ENCODE data around the gene ZNF580. TPM values are rescaled to one million over a fixed set of nuclear protein-coding genes. Genes with fewer than 3 reads are reported as not detected.

Gene ZNF580
- total and polyA plus RNA-seq, 7 experiments from 2014 or later: 14.6 to 109 (median 48.0) TPM

- Histone ChIP-seq H3K4me1 (ENCODE audit: control insufficient read depth in 2 of 2, insufficient read depth in 2 of 2, low read length in 2 of 2) (peaks cover 31 to 41% of the 10 kb centered on the region in 2 donors), H3K27me3 (ENCODE audit: control insufficient read depth in 2 of 2, insufficient read depth in 2 of 2, low read length in 2 of 2) (no peaks in the 10 kb centered on the region), H3K27ac (ENCODE audit: low read depth, low read length) (peak within 1 kb of the TSS; percentile 99), H3K9me3 (ENCODE audit: control insufficient read depth in 2 of 3, low read length in 3 of 3) (no peaks in the 10 kb centered on the region), H3K36me3 (ENCODE audit: control insufficient read depth in 2 of 3, insufficient read depth in 3 of 3, low read length in 3 of 3) (peaks cover 5 to 25% (median 12%) of the 10 kb centered on the region in 3 experiments), H3K4me3 (ENCODE audit: low read length) (peak within 1 kb of the TSS; percentile 98)
- peak; percentile 86 to 98 (median 90) for DNase-seq
- Mint-ChIP-seq H3K36me3 (peaks cover 0 to 18% (median 9%) of the 10 kb centered on the region in 5 donors), H3K27ac (peak within 1 kb of the TSS; percentile 95 to 100 (median 99)), H3K27me3 (peaks cover 0 to 2% (median 0%) of the 10 kb centered on the region in 5 donors), H3K9me3 (peaks cover 0 to 10% (median 0%) of the 10 kb centered on the region in 11 donors), H3K4me3 (peak within 1 kb of the TSS; percentile 83 to 99 (median 96)), H3K4me1 (peaks cover 34 to 56% (median 40%) of the 10 kb centered on the region in 7 donors)
- POLR2A ChIA-PET: interaction anchor here (0.5 to 1.7 kb wide), 39 partner anchors 8 to 1518 kb away, joined by 3 to 25 read pairs (median 4); partner anchors contain the start of genes CNOT3, FIZ1, HSPBP1 and ISOC2
- peak; percentile 70 for ATAC-seq
- intact Hi-C loops (cut with micrococcal nuclease): loop anchor here (1.0 to 10.0 kb wide), 18 partner anchors 12 to 1788 kb away; partner anchors contain the start of genes EPN1 (in 2 of the 2), FIZ1 (in 2 of the 2), KMT5C (in 2 of the 2) and PPP1R12C (in 2 of the 2)
- CTCF ChIA-PET: interaction anchor here (0.9 to 1.4 kb wide), 6 partner anchors 12 to 56 kb away, joined by 3 to 10 read pairs (median 6); partner anchors contain the start of genes FIZ1 and ZNF581
Observed at GRCh38 chr19:55654868-55655647, 14.3 kb downstream of the ZNF580 start, which contains the start of gene U2AF2. Gene U2AF2 (plus strand): TSS chr19:55655035. CDS start chr19:55655105, 70 bp downstream.

GRCh38 chr19:55655648-55656040 is 14.8 kb downstream of the ZNF580 start:
- CTCF ChIA-PET: interaction anchor here (0.7 kb wide), 1 partner anchor 29 kb away, joined by 3 read pairs; no protein-coding TSS in a partner anchor
- Mint-ChIP-seq H3K9me3 (peaks cover 0 to 10% (median 0%) of the 10 kb centered on the region in 11 donors), H3K36me3 (peaks cover 0 to 15% (median 9%) of the 10 kb centered on the region in 5 donors), H3K4me3 (peak overlapping the region; percentile 83 to 99 (median 96)), H3K27ac (peak overlapping the region; percentile 95 to 100 (median 99)), H3K27me3 (peaks cover 0 to 2% (median 0%) of the 10 kb centered on the region in 5 donors), H3K4me1 (peaks cover 33 to 51% (median 38%) of the 10 kb centered on the region in 7 donors)
- Histone ChIP-seq H3K4me3 (ENCODE audit: low read length) (peak overlapping the region; percentile 96), H3K4me1 (ENCODE audit: control insufficient read depth in 2 of 2, insufficient read depth in 2 of 2, low read length in 2 of 2) (peaks cover 31 to 43% of the 10 kb centered on the region in 2 donors), H3K27ac (ENCODE audit: low read depth, low read length) (peak overlapping the region; percentile 99), H3K27me3 (ENCODE audit: control insufficient read depth in 2 of 2, insufficient read depth in 2 of 2, low read length in 2 of 2) (no peaks in the 10 kb centered on the region), H3K36me3 (ENCODE audit: control insufficient read depth in 2 of 3, insufficient read depth in 3 of 3, low read length in 3 of 3) (peaks cover 8 to 31% (median 18%) of the 10 kb centered on the region in 3 experiments), H3K9me3 (ENCODE audit: control insufficient read depth in 2 of 3, low read length in 3 of 3) (no peaks in the 10 kb centered on the region)
- intact Hi-C loops (cut with micrococcal nuclease): loop anchor here (1.0 to 10.0 kb wide), 6 partner anchors 20 to 1788 kb away; partner anchors contain the start of genes EPN1 (in 2 of the 2), KMT5C (in 1 of the 2), MYADM (in 1 of the 2) and ZNF784 (in 1 of the 2)
- no peak for ATAC-seq
- POLR2A ChIA-PET: interaction anchor here (0.8 to 1.8 kb wide), 5 partner anchors 12 to 178 kb away, joined by 3 to 5 read pairs (median 4); partner anchors contain the start of gene ZNF784
- no peak for DNase-seq

GRCh38 chr19:55656552-55656951 is 15.8 kb downstream of the ZNF580 start:
- no peak for ATAC-seq
- H3K9me3 Mint-ChIP-seq: peaks cover 0 to 10% (median 0%) of the 10 kb centered on the region in 11 donors

GRCh38 chr19:55656988-55657747 is 16.4 kb downstream of the ZNF580 start:
- ChIA-PET CTCF (interaction anchor here (1.4 to 2.4 kb wide), 2 partner anchors 14 to 16 kb away, joined by 5 to 7 read pairs; no protein-coding TSS in a partner anchor), POLR2A (interaction anchor here (0.6 to 1.8 kb wide), 7 partner anchors 11 to 1459 kb away, joined by 3 to 5 read pairs (median 5); partner anchors contain the start of gene ZNF784)
- Histone ChIP-seq H3K4me3 (ENCODE audit: low read length) (peak overlapping the region; percentile 96), H3K27me3 (ENCODE audit: control insufficient read depth in 2 of 2, insufficient read depth in 2 of 2, low read length in 2 of 2) (no peaks in the 10 kb centered on the region), H3K27ac (ENCODE audit: low read depth, low read length) (peak overlapping the region; percentile 99), H3K9me3 (ENCODE audit: control insufficient read depth in 2 of 3, low read length in 3 of 3) (no peaks in the 10 kb centered on the region), H3K4me1 (ENCODE audit: control insufficient read depth in 2 of 2, insufficient read depth in 2 of 2, low read length in 2 of 2) (peaks cover 31 to 48% of the 10 kb centered on the region in 2 donors), H3K36me3 (ENCODE audit: control insufficient read depth in 2 of 3, insufficient read depth in 3 of 3, low read length in 3 of 3) (peaks cover 19 to 46% (median 33%) of the 10 kb centered on the region in 3 experiments)
- Mint-ChIP-seq H3K36me3 (peaks cover 4 to 23% (median 14%) of the 10 kb centered on the region in 5 donors), H3K4me3 (peak overlapping the region; percentile 73 to 99 (median 94)), H3K27me3 (peaks cover 0 to 2% (median 0%) of the 10 kb centered on the region in 5 donors), H3K27ac (peak overlapping the region; percentile 38 to 100 (median 62)), H3K9me3 (peaks cover 0 to 10% (median 0%) of the 10 kb centered on the region in 11 donors), H3K4me1 (peaks cover 35 to 59% (median 42%) of the 10 kb centered on the region in 7 donors)
- intact Hi-C loops (cut with micrococcal nuclease): loop anchor here (5.0 to 10.0 kb wide), 3 partner anchors 658 to 1790 kb away; partner anchors contain the start of genes MYADM (in 1 of the 2) and ZSCAN5A (in 1 of the 2)
- DNase-seq (no peak), ATAC-seq (no peak)

More at GRCh38 chr19:55656552-55656951, 15.8 kb downstream of the ZNF580 start:
- Mint-ChIP-seq H3K27me3 (peaks cover 0 to 2% (median 0%) of the 10 kb centered on the region in 5 donors), H3K4me1 (peaks cover 29 to 53% (median 38%) of the 10 kb centered on the region in 7 donors), H3K36me3 (peaks cover 0 to 18% (median 9%) of the 10 kb centered on the region in 5 donors), H3K27ac (peak overlapping the region; percentile 13 to 100 (median 99)), H3K4me3 (peak overlapping the region; percentile 83 to 99 (median 96))
- H3K4me3 ChIP-seq (ENCODE audit: low read length): peak overlapping the region; percentile 96
- peaks cover 17 to 40% (median 27%) of the 10 kb centered on the region in 3 experiments for H3K36me3 ChIP-seq (ENCODE audit: control insufficient read depth in 2 of 3, insufficient read depth in 3 of 3, low read length in 3 of 3)
- peaks cover 31 to 44% of the 10 kb centered on the region in 2 donors for H3K4me1 ChIP-seq (ENCODE audit: control insufficient read depth in 2 of 2, insufficient read depth in 2 of 2, low read length in 2 of 2)
- intact Hi-C loops (cut with micrococcal nuclease): loop anchor here (5.0 to 10.0 kb wide), 3 partner anchors 658 to 1789 kb away; partner anchors contain the start of genes MYADM (in 1 of the 2) and ZSCAN5A (in 1 of the 2)
- no peaks in the 10 kb centered on the region for H3K27me3 ChIP-seq (ENCODE audit: control insufficient read depth in 2 of 2, insufficient read depth in 2 of 2, low read length in 2 of 2)
- no peaks in the 10 kb centered on the region for H3K9me3 ChIP-seq (ENCODE audit: control insufficient read depth in 2 of 3, low read length in 3 of 3)
- H3K27ac ChIP-seq (ENCODE audit: low read depth, low read length): peak overlapping the region; percentile 99
- no peak for DNase-seq
- CTCF ChIA-PET: interaction anchor here (0.7 to 2.4 kb wide), 3 partner anchors 15 to 30 kb away, joined by 3 to 7 read pairs (median 5); no protein-coding TSS in a partner anchor
- POLR2A ChIA-PET: interaction anchor here (0.6 to 1.8 kb wide), 7 partner anchors 9 to 179 kb away, joined by 3 to 5 read pairs (median 4); partner anchors contain the start of genes CCDC106 and ZNF784

- peak overlapping the region in 6 of 10 donors; percentile 8 to 99 (median 68) for H3K4me3 Mint-ChIP-seq
- no peaks in the 10 kb centered on the region for H3K9me3 ChIP-seq (ENCODE audit: control insufficient read depth in 2 of 3, low read length in 3 of 3)
- peaks cover 31 to 48% of the 10 kb centered on the region in 2 donors for H3K4me1 ChIP-seq (ENCODE audit: control insufficient read depth in 2 of 2, insufficient read depth in 2 of 2, low read length in 2 of 2)
- H3K27me3 ChIP-seq (ENCODE audit: control insufficient read depth in 2 of 2, insufficient read depth in 2 of 2, low read length in 2 of 2): no peaks in the 10 kb centered on the region
- peaks cover 12 to 32% (median 23%) of the 10 kb centered on the region in 5 donors for H3K36me3 Mint-ChIP-seq
- no peak for ATAC-seq
- H3K4me3 ChIP-seq (ENCODE audit: low read length): no peak overlapping the region
- peaks cover 36 to 64% (median 48%) of the 10 kb centered on the region in 3 experiments for H3K36me3 ChIP-seq (ENCODE audit: control insufficient read depth in 2 of 3, insufficient read depth in 3 of 3, low read length in 3 of 3)
- intact Hi-C loops (cut with micrococcal nuclease): loop anchor here (5.0 to 10.0 kb wide), 3 partner anchors 656 to 1792 kb away; partner anchors contain the start of genes MYADM (in 1 of the 2) and ZSCAN5A (in 1 of the 2)
- no peaks in the 10 kb centered on the region for H3K27me3 Mint-ChIP-seq
- ChIA-PET POLR2A (interaction anchor here (1.3 kb wide), 2 partner anchors 32 to 1458 kb away, joined by 3 to 5 read pairs; no protein-coding TSS in a partner anchor), CTCF (no interaction called here)
- peak overlapping the region in 5 of 9 donors; percentile 19 to 90 (median 52) for H3K27ac Mint-ChIP-seq
- H3K4me1 Mint-ChIP-seq: peaks cover 38 to 74% (median 51%) of the 10 kb centered on the region in 7 donors
- DNase-seq: no peak
- H3K27ac ChIP-seq (ENCODE audit: low read depth, low read length): peak overlapping the region; percentile 56
- H3K9me3 Mint-ChIP-seq: peaks cover 0 to 6% (median 0%) of the 10 kb centered on the region in 11 donors
Observed at GRCh38 chr19:55658846-55659459, 18.2 kb downstream of the ZNF580 start.

Measured in naive thymus-derived CD4-positive, alpha-beta T cell (primary cell).